GM12878 (cell line): ENCODE data around the gene ASCC1.

Experiments used
- CBFB ChIP-seq: IDR thresholded peaks from 2 replicates; pipeline ENCODE4 v1.6.1; 2016; ENCODE audit warnings: antibody characterized with exemption, low read depth
- CEBPB ChIP-seq, 2 experiments: fragments of 150-350 bp in 1 of 2; IDR thresholded peaks; 2 replicates each; pipeline ENCODE4 v1.6.1; 2012 to 2014; ENCODE audit warnings: low read depth in 2 of 2, low read length in 2 of 2, borderline replicate concordance in 1 of 2, inconsistent platforms in 1 of 2
- CHD2 ChIP-seq: IDR thresholded peaks from 2 replicates; pipeline ENCODE4 v1.6.1; 2011; ENCODE audit warnings: low read depth, low read length, improper control_type of control experiment, borderline replicate concordance
- CTCF ChIP-seq, 3 experiments: IDR thresholded peaks in 2 of 3; conservative IDR thresholded peaks in 1 of 3; 2 replicates each; pipeline ENCODE4 v1.5.1; 2011; ENCODE audit warnings: low read depth in 3 of 3, low read length in 3 of 3, mild to moderate bottlenecking in 3 of 3, control low read depth in 2 of 3, moderate library complexity in 2 of 3, inconsistent platforms in 1 of 3, mixed read lengths in 1 of 3; ENCODE audit not compliant: control insufficient read depth in 2 of 3, insufficient read depth in 1 of 3; ENCODE audit errors: extremely low read depth in 1 of 3
- E2F8 ChIP-seq: fragments of 450-650 bp; IDR thresholded peaks from 2 replicates; pipeline ENCODE4 v1.6.1; 2018; ENCODE audit warnings: mild to moderate bottlenecking, low read depth, moderate library complexity; ENCODE audit not compliant: partially characterized antibody
- EZH2 ChIP-seq: IDR thresholded peaks from 2 replicates; pipeline ENCODE4 v1.6.1; 2012; ENCODE audit warnings: low read depth, mild to moderate bottlenecking, control low read depth, inconsistent platforms, low read length, borderline replicate concordance; ENCODE audit not compliant: control insufficient read depth
- FOS ChIP-seq: IDR thresholded peaks from 3 replicates; pipeline ENCODE4 v1.6.1; 2011; ENCODE audit warnings: borderline replicate concordance; ENCODE audit not compliant: insufficient read length; ENCODE audit errors: extremely low read depth
- HDAC6 ChIP-seq: fragments of 200-600 bp; sonication (generic); IDR thresholded peaks from one replicate; pipeline ENCODE4 v1.8.0; 2017; ENCODE audit warnings: antibody characterized with exemption; ENCODE audit not compliant: unreplicated experiment
- MXI1 ChIP-seq: fragments of 150-350 bp; IDR thresholded peaks from 2 replicates; pipeline ENCODE4 v1.6.1; 2011; ENCODE audit warnings: low read depth, mild to moderate bottlenecking, inconsistent platforms, low read length, improper control_type of control experiment
- NFYA ChIP-seq: IDR thresholded peaks from 2 replicates; pipeline ENCODE4 v1.6.1; 2011; ENCODE audit warnings: low read depth, mild to moderate bottlenecking, low read length, improper control_type of control experiment, borderline replicate concordance
- PBX3 ChIP-seq: IDR thresholded peaks from 2 replicates; pipeline ENCODE4 v1.6.1; 2011; ENCODE audit warnings: mild to moderate bottlenecking, low read depth, low read length, moderate library complexity; ENCODE audit not compliant: insufficient replicate concordance
- POLR2A ChIP-seq: IDR thresholded peaks from 2 replicates; pipeline ENCODE4 v1.6.1; 2011; ENCODE audit warnings: low read depth, mild to moderate bottlenecking, low read length
- YBX1 ChIP-seq: fragments of 450-650 bp; IDR thresholded peaks from 2 replicates; pipeline ENCODE4 v1.6.1; 2016; ENCODE audit warnings: antibody characterized with exemption

GRCh38 chr10:72204724-72205123 lies 11.4 kb downstream of the ASCC1 start:
- TF ChIP-seq FOS (no peak), YBX1 (no peak), NFYA (no peak), HDAC6 (no peak), CEBPB (IDR thresholded peaks at IDR 0.05; ENCODE audit: borderline replicate concordance in 1 of 2, low read depth in 2 of 2, low read length in 2 of 2) (no peak), EZH2 (no peak), E2F8 (no peak), CBFB (no peak), POLR2A (no peak), MXI1 (no peak), PBX3 (no peak), CHD2 (no peak), CTCF (IDR thresholded peaks at IDR 0.05 in 2 of 3, conservative IDR thresholded peaks at IDR 0.05 in 1 of 3; ENCODE audit: control insufficient read depth in 2 of 3, extremely low read depth in 1 of 3, insufficient read depth in 1 of 3, low read depth in 3 of 3, low read length in 3 of 3) (no peak)
